Stimulated activated CD8-positive, alpha-beta memory T cell treated with anti-CD3 and anti-CD28 coated beads, Interleukin-4, amount 100 ng/mL, for 24 hours (primary cell): Measurements from ENCODE around the gene THSD7B.
"Not testable (repeated sequence)": the region's sequence is repeated elsewhere in the genome, so short reads cannot be mapped to it uniquely, and the experiment has no call there.

ENCODE experiments used
- DNase-seq: peaks from one replicate; pipeline ENCODE4 v3.0.0-alpha.2; 2020; ENCODE audit warnings: low read depth

THSD7B gene

DNA sequence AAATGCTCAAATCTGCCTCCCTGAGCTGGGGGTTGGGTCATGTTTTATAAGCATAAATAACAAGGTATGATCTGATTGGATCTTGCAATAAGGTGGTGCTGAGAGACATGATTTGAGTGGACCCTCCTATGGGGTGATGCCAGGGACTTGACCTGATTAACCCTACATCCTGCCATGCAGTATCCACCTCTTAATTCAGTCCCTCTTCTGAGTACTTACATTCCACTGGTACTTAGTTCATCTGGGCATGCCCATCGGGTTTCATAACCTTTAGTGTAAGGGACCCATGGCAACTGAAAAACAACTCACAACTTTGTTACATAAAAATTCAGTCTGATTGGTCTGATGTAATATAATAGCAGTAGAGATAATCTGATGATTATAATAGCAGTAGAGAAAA, 801.0 kb downstream of the THSD7B start:
- DNase-seq = no peak

DNA sequence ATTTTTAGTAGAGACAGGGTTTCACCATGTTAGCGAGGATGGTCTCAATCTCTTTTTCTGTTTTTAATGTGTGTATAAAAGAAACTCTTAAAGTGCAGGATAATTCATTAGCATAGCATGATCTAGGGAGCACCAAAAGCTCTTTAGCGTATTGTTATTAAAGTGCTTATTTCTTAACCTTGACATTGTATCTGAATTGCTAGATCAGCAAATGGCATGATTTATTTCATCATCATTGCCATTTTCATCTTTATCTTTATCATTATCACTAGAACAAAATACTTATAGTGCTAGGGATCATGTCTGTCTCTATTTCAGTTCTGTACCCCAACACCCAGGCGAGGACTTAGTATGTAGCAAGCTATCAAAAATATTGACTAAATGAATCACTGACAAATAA, 805.1 kb downstream of the THSD7B start:
- DNase-seq = no peak

DNA sequence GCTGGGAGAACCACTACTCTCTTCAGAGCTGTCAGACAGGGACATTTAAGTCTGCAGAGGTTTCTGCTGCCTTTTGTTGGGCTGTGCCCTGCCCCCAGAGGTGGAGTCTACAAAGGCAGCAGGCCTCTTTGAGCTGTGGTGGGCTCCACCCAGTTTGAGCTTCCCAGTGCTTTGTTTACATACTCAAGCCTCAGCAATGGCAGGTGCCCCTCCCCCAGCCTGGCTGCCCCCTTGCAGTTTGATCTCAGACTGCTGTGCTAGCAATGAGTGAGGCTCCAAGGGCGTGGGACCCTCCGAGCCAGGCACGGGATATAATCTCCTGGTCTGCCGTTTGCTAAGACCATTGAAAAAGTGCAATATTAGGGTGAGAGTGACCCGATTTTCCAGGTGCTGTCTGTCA, 822.5 kb downstream of the THSD7B start:
- DNase-seq = not testable (repeated sequence)

DNA sequence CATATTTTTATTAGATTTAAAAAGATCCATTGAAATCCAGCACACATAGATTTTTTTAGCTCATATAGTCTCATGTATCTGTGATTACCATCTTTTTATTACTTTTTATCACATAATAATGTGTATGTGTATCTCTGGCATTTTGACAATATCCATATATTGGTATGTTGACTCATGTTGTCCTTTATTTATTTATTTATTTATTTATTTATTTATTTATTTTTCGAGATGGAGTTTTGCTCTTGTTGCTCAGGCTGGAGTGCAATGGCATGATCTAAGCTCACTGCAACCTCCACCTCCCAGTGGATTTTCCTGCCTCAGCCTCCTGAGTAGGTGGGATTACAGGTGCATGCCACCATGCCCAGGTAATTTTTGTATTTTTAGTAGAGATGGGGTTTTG, 823.2 kb downstream of the THSD7B start:
- DNase-seq = not testable (repeated sequence)

DNA sequence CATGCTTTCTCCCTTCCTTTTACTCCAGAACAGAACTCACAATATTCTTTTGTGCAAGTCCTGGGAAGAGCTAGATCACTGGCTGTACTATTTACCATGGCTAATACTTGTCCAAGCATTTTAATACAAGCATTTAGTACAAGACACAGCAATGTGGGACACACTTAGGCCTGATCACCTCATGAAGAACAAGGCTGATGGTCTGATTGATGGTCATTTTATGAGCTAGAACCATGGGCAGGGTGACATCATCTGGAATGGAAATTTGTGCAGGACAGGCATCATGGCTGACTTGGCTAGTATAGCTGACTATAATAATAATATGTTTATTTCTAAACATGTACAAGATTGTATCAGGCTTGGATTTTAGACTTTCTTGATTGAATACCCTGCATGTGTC, 824.8 kb downstream of the THSD7B start:
- no peak for DNase-seq

DNA sequence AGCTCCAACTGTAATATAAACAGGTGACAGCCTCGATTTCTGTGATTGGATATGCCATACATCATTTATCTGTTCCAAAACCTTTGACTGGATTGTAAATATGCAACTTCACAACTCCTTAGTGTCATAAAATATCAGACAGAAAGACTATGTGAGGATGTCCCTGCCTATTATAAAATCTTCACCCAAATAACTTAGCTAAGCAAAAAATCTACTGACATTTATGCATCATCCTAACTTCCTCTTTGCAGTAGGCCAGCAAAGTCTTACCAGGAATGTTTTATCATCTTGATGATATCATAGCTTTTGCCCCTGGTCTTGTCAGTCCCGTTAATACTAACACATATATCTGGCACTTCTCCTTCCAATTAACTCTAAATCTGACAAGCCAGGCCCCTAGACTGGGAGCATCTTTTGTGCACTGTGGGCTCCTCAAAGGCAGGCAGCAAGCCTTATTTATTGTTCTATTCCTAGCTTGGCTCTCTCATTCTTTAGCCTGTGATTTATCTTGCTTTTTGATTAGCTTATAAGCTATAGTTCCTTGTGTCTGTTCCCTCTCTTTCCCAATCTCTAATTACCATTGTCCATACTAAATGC, 842.5 kb downstream of the THSD7B start:
- DNase-seq = no peak

DNA sequence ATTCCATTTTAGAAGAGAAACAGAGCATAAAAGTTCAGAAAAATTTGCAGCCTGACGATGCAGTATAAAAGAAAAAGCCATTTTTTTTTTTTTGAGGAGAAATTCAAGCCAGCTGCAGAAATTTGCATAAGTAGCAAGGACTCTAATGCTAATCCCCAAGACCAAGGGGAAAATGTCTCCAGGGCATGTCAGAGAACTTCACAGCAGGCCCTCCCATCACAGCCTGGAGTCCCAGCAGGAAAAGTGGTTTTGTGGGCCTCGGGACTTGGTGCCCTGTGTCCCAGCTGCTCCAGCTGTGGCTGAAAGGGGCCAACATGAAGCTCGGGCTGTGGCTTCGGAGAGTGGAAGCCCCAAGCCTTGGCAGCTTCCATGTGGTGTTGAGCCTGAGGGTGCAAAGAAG, 873.6 kb downstream of the THSD7B start:
- no peak for DNase-seq

DNA sequence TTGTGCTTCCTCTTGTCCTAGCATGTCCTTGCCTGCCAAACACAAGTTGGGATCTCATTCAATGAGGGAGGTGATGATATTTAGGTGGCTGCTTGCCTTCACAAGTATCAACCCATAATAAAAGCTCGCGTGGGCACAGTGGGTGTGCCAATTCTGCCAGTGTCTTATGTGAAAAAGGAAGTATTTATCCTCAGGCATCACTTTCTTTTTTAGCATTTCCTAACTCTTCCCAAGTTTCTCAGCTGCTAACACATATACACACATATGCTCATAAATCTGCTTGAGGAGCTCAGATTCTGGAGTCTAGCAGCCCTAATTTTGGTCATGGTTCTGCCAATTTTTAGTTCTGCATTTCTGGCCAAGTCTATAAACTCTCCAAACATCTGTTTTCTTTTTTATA, 879.4 kb downstream of the THSD7B start:
- DNase-seq = no peak

DNA sequence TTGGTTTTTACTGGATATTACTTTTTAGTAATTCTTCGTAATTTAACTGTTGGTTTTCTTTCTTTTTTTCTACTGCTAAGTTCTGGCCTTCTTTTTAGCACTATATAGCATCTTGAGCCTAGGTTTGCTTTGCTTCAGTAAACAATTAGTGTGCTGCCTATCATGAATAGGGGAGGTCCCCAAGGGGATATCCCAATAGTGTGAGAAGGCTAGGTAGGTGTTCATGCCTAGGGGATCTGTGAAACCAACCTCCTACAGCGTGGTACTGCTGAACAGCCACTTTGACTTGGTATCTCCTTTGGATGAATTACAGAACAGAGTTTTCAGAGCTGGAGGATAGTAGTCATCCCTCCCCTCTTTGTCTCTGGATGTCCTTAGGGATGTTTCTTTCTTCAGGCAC, 888.7 kb downstream of the THSD7B start:
- DNase-seq = no peak

DNA sequence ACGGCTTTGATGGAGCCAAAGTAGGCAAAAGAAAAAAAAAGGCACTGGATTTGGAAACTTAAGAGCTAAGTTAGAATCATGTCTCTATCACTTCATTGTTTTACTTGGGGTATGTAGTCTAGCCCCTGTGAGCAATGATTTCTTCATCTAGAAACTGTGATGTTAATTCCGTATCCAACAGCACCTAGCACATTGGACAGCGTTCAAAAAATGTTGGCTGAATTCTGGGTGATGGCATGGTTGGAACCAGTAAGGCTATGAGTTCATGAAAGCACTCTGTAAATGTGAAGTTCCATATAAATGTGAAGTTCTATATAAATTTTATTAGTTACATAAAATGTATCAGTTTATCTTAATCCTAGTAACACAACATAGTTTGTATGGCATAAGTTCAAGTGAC, 890.5 kb downstream of the THSD7B start:
- DNase-seq = no peak

DNA sequence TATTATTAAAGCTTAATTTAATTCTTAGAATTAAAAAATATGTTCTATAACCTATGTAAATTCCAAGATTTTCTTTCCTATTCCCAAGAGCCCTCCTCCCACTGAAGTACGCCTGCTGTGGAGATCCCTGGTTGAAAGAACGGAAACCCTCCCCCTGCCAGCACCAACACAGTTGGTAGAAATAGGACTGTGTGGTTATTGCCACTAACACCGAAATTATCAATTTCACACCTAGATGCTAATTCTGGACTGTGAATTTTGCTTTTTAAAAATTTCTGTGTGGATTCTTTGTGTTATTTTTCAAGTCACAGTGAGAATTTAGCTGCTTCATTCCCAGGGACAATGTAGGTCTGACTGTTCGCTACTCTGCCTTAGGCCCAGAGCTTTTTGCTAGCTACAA, 893.1 kb downstream of the THSD7B start:
- no peak for DNase-seq

DNA sequence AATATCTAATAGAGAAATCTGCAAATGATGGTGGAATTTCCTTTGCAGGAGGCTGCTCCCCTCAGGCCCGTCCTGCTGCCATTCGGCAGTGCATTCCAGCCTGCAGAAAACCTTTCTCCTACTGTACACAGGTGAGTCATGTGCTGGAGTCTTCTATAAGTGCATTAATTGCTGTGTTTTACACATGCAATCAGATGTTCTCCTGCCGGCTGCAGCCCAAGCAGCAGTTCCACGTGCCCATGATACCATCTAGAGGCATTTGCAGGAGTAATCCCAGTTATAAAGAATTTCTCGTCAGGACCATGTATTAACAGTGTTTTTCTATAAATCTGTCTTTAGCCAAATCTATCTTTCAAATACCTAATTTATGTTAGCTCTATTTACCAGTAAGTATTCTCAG, 894.3 kb downstream of the THSD7B start:
- no peak for DNase-seq

DNA sequence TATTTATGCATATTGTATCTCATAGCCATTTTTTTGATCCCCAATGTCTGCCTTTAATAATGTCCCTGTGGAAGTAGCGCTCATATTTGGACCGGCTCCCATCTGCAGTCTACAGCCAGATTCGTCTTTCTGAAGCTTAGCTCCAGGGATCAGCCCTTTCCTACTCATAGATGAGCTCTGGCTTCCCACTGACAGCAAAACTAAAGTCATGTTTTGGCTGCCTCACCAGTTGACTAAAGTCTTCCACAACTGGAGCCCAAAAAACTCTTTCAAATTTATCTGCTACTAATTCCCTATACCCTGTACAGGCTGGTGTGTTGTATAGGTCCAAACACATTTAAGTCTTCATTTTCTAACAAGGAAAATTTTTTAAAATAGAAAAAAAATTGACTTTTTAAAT, 904.8 kb downstream of the THSD7B start:
- no peak for DNase-seq

DNA sequence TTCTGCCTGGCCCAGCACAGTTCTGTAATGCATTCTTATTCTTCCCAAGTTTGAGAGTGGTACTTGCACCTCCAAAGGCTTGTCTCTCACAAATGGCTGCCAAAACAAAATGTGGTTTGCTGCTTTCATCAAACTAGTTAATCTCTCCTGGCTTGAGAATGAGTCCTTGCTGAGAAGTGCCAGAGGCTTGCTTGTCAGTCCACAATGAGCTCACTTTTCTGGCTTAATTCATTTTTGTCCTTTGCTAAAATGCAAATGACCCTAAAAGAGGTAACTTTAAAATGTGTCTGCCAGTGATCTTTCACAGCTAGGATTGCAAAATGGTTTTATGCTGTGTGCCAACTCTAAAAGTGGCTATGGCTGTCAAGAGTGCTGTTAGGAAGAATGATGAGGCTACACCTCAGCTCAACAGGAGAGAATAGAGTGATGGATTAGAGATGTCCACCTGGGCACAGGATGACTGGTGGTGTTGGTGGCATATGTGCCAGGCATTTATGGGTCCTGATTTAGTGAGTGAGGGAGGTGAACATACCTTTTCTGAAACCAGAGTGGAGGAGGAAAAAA, 907.7 kb downstream of the THSD7B start:
- DNase-seq = no peak

DNA sequence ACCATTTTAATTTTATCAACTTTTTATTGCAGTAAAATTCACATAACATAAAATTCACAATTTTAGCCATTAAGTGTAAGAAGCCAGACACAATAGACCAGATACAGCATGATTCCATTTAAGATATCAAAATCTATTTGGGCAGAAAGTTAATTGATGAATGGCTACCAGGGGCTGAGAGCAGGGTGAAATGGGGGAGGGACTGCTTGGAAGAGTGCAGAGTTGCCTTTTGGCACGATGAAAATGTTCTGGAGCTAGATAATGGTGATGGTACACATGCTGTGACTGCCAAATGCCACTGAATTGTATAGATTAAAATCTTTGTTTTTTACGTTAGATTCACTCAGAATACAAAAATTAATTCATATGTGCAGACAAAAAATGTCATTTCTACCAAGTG, 909.6 kb downstream of the THSD7B start:
- no peak for DNase-seq

DNA sequence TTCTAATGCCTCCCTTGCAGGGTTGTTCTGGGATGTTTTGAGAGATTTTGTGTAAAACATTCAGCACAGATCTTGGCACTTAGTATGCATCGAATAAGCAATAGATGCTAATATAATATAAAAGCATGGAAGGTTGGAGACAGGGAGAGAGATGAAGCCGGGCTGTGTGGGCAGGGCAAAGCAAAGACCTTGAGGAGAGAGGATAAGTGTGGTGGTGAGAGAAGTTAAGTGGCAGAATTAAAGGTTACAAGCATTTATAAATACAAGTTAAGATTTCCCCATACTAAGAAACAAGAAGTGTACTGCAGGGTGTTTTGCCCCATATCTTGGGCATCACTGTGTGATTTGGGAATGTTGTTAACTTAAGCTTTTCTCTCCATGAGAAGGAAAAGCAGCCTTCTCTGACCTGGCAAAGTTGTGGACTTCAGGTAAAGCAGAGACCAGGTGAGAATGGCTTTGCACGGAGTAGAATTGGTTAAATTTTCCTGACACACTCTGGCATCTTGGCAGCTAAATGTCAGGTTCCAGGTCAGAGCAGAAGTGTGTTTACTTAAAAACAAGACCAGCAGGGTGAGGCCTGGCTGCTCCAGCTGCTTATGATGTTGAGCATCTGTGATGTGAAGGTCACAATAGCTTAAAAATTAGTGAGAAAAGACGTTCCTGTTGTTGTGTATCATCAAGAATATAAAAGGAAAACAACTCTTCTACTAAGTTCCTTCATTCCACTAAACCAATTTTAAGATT, 910.4 kb downstream of the THSD7B start:
- no peak for DNase-seq

DNA sequence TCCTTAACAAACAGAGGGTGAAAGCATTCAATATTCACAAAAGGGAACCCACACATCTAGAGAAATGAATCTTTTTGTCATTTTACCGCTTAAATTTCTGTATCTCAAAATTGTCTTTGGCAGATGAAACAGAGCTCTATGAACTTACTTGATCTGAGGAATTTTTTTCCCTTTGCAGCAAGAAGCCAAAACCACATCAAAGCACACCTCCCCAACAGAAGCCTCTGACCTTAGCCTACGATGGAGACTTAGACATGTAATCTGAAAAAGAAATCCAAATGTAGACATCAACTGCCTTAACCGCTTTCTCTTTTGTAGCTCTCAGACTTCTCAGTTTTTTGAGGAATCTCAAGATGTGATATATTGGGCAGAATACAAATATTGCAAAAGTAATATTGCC, 911.0 kb downstream of the THSD7B start:
- DNase-seq = no peak

DNA sequence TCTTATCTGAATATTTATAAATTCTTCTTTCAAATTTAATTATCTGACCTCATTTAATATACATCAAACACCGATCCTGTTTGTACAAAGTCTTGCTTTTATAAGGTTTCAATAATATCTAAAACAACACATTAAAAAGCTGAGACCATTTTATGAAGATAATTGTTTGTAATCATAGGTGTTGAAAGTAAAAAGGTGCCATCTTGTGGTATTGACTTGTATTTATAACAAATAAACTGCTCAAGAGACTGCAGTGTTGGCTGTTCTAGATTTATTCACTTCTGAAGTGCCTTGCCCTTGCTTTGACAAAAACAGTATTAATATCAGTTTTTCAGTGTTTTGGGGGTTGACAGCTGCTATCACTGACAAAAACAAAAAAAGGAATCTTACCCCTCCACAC, 912.1 kb downstream of the THSD7B start:
- no peak for DNase-seq

DNA sequence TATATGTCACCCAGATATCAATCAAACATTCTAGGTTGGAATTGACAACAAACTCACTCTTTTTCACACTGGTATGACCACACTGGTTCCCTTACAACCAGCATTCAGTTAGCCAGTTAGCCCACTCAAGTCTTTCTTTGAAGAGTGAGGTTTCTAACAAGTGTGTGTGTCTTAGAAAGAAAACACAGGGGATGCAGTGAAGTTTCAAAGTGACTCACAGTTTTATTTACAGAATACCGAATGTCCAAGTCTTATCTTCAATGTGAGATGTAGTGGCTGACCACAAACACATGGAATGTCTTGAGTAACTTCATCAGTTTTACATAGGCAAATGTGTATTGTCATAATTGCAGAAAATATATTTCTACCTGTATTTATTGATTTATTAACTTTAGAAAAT, 924.2 kb downstream of the THSD7B start:
- no peak for DNase-seq

DNA sequence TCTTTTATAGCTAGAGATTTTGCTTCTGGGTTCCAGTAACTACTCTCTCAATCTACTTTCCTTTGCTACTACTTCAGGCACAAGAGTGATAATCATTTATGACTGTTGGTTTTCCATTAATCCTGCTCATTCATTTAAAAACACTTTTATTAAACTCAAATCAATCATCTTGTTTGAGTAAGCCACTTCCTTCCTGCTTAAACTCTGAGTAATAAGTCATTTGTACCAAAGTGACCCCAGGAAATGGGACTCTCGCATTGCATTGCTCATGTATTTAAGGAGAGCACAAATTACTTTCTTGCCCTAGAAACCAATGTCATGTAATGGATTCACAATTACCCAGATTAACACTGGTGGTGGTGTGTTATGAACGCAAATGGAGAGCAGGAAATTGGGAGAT, 928.2 kb downstream of the THSD7B start:
- DNase-seq = no peak

DNA sequence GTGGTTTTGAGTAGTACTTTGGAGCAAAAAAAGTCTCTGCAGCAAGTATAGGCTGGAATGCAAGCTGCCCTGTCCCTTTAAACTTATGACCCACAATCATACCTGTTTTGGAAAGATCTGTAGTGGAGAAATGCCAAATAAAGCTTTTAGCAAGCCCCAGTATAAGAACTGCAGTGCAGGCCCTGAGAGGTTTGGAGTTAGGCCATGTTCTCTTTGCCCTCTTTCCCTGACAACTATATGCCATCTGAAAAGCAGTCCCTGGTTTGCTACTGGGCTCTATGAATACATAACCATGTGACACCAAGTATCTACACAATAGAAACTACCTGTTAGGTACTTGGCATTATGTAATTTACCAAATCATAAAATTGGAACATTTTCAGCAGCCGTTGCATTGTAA, 931.6 kb downstream of the THSD7B start:
- no peak for DNase-seq

DNA sequence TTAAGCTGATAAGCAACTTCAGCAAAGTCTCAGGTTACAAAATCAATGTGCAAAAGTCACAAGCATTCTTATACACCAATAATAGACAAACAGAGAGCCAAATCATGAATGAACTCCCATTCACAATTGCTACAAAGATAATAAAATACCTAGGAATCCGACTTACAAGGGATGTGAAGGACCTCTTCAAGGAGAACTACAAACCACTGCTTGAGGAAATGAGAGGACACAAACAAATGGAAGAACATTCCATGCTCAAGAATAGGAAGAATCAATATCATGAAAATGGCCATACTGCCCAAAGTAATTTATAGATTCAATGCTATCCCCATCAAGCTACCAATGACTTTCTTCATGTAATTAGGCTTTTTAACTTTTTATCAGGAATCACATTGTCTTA, 934.9 kb downstream of the THSD7B start:
- DNase-seq = not testable (repeated sequence)

DNA sequence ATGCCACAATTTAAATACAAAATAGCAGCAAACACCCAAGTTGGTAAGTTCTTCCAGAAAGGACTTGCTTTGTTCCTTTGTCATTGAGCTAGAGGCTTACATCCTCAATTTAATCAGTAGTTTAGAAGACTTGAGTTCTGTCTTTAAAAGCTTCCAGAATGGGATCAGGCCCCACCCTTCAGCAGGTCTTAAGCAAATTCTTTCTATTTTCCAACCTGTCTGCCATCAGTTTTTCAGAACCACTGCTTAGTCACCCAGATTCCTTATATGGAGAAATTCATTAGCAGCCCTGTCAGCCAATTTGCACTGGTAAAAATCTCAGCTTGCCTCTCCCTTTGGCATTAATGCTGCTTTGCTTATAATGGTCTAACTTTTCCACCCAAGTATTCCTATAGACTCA, 935.3 kb downstream of the THSD7B start:
- DNase-seq = no peak

DNA sequence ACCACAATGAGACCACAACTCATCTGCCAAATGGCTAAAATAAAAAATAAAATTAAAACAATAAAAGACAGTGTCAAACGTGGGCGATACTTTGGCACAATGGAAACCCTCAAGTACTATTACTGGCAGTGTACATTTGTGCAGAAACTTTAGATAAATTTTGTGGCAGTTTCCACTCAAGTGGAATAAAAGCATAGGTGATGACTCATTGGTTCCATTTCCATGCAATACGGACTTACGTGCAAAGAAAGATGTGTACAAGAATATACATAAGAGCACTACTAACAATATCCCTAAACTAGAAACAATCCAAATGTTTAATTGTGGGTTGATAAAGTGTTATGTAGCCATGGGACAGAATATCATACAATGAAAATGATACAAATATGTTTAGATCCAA, 940.0 kb downstream of the THSD7B start:
- no peak for DNase-seq
